ENCODE measurements around the gene WDFY4.

The WDFY4 gene

DNA sequence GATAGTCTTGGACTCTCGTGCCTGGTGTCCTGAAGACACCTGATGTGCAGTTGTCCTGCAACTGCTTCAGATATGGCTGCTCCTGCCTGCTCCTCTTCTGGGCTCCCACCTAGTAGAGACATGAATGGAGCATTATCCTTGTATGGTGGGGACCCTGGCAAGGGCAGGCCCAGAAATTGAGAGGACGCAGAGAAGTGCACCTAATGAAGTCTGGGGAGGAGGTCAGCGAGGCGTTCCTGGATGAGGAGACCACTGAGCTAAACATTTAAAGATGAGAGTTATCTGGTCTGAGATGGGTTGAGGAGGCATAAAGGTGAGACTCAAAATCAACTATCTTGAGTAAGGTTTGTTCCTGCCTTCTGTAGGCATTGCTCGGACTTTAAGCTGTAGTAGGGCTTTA is 66.3 kb downstream of the WDFY4 start:
- H3K79me2 ChIP-seq (ENCODE audit: control insufficient read depth, insufficient read depth, low read length, poor library complexity) = no peaks in the 10 kb centered on the region
- no peak overlapping the region for H3K4ac ChIP-seq (ENCODE audit: low read depth, low read length)
- no peak overlapping the region for H2BK120ac ChIP-seq (ENCODE audit: insufficient read depth, low read length, poor library complexity)
- H3K4me1 ChIP-seq (ENCODE audit: control insufficient read depth in 1 of 2, insufficient read depth in 2 of 2, low read length in 2 of 2) = no peaks in the 10 kb centered on the region
- no peak overlapping the region for H3K14ac ChIP-seq (ENCODE audit: low read length)
- no peak overlapping the region for H3K27ac ChIP-seq (ENCODE audit: low read depth, low read length)
- no peak overlapping the region for H2AFZ ChIP-seq (ENCODE audit: insufficient read depth, low read length, poor library complexity)
- no peaks in the 10 kb centered on the region for H3K36me3 ChIP-seq (ENCODE audit: control insufficient read depth in 1 of 2, insufficient read depth in 2 of 2, low read length in 2 of 2)
- H3K4me2 ChIP-seq (ENCODE audit: low read length) = no peak overlapping the region
- H4K8ac ChIP-seq (ENCODE audit: low read depth, low read length) = no peak overlapping the region
- no peak for DNase-seq
- no peak overlapping the region for H2AK5ac ChIP-seq (ENCODE audit: low read length)
- H4K12ac ChIP-seq (ENCODE audit: low read depth, low read length) = no peak overlapping the region
- H3K79me1 ChIP-seq (ENCODE audit: low read length) = no peaks in the 10 kb centered on the region
- no peak overlapping the region for H2BK12ac ChIP-seq (ENCODE audit: low read length)
- no peak overlapping the region for H4K91ac ChIP-seq (ENCODE audit: low read depth, low read length)
- H3K9me3 ChIP-seq (ENCODE audit: insufficient read depth, low read depth, low read length) = peaks cover 2% of the 10 kb centered on the region
- WGBS (ENCODE audit: extremely low coverage, insufficient coverage, insufficient read length) = no CpG with 5 or more reads among the region's 5 CpGs
- no peak overlapping the region for H3K18ac ChIP-seq (ENCODE audit: low read length)
- no peaks in the 10 kb centered on the region for H3K27me3 ChIP-seq (ENCODE audit: insufficient read depth, low read length)
- H2BK5ac ChIP-seq (ENCODE audit: low read depth, low read length, poor library complexity) = no peak overlapping the region
- H3K9ac ChIP-seq (ENCODE audit: low read length) = no peak overlapping the region
- no peak overlapping the region for H3K4me3 ChIP-seq (ENCODE audit: low read depth, low read length)
- H3K23ac ChIP-seq (ENCODE audit: low read length) = no peak overlapping the region

DNA sequence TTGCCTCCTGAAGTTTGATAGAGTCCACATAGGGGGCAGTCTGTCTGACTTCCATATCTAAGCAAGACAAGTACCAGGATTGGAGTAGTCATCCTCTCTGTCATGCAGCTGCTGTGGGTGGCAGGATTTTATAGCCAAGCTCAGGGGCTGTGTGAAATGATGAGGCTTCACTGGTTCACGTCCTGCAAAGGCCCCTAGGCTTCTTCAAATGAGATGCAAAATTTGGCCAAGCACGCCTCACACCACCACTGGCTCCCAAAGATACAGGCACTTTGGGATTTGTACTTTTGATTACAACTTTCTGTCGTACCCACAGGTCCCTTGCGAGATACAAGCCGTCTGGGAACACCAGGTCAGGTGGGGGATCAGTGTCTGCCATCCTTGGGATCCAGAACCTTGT is 67.1 kb downstream of the WDFY4 start:
- H3K4me3 ChIP-seq (ENCODE audit: low read depth, low read length) = no peak overlapping the region
- H2BK12ac ChIP-seq (ENCODE audit: low read length) = no peak overlapping the region
- no peaks in the 10 kb centered on the region for H3K4me1 ChIP-seq (ENCODE audit: control insufficient read depth in 1 of 2, insufficient read depth in 2 of 2, low read length in 2 of 2)
- no peak overlapping the region for H2BK120ac ChIP-seq (ENCODE audit: insufficient read depth, low read length, poor library complexity)
- H3K23ac ChIP-seq (ENCODE audit: low read length) = no peak overlapping the region
- H4K12ac ChIP-seq (ENCODE audit: low read depth, low read length) = no peak overlapping the region
- H4K91ac ChIP-seq (ENCODE audit: low read depth, low read length) = no peak overlapping the region
- no peak overlapping the region for H3K27ac ChIP-seq (ENCODE audit: low read depth, low read length)
- no CpG with 5 or more reads among the region's 5 CpGs for WGBS (ENCODE audit: extremely low coverage, insufficient coverage, insufficient read length)
- H3K9me3 ChIP-seq (ENCODE audit: insufficient read depth, low read depth, low read length) = peaks cover 2% of the 10 kb centered on the region
- H3K9ac ChIP-seq (ENCODE audit: low read length) = no peak overlapping the region
- H4K8ac ChIP-seq (ENCODE audit: low read depth, low read length) = no peak overlapping the region
- H3K4me2 ChIP-seq (ENCODE audit: low read length) = no peak overlapping the region
- no peak overlapping the region for H2AFZ ChIP-seq (ENCODE audit: insufficient read depth, low read length, poor library complexity)
- H3K14ac ChIP-seq (ENCODE audit: low read length) = no peak overlapping the region
- no peak overlapping the region for H2AK5ac ChIP-seq (ENCODE audit: low read length)
- no peak for DNase-seq
- H3K79me1 ChIP-seq (ENCODE audit: low read length) = no peaks in the 10 kb centered on the region
- H3K79me2 ChIP-seq (ENCODE audit: control insufficient read depth, insufficient read depth, low read length, poor library complexity) = no peaks in the 10 kb centered on the region
- no peaks in the 10 kb centered on the region for H3K36me3 ChIP-seq (ENCODE audit: control insufficient read depth in 1 of 2, insufficient read depth in 2 of 2, low read length in 2 of 2)
- no peak overlapping the region for H3K4ac ChIP-seq (ENCODE audit: low read depth, low read length)
- H2BK5ac ChIP-seq (ENCODE audit: low read depth, low read length, poor library complexity) = no peak overlapping the region
- H3K18ac ChIP-seq (ENCODE audit: low read length) = no peak overlapping the region
- no peaks in the 10 kb centered on the region for H3K27me3 ChIP-seq (ENCODE audit: insufficient read depth, low read length)

DNA sequence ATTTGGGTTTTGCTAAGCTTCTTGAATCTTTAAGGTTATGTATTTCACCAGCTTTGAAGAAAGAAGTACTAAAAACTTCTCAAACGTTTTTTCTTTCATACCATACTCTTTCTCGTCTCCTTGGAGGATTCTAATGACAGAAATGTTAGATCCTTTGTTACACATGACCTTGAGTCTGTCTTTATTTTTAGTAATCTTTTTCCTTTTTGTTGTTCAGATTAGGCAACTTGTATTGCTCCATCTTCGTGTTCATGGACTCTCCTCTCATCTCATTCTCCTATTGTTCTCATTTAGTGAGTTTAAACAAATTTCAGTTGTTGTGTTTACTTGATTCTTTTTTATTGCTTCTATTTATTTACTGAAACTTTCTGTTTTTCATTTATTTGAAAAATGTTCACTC is 73.7 kb downstream of the WDFY4 start:
- Histone ChIP-seq H3K9ac (ENCODE audit: low read length) (no peak overlapping the region), H4K8ac (ENCODE audit: low read depth, low read length) (no peak overlapping the region), H4K12ac (ENCODE audit: low read depth, low read length) (no peak overlapping the region), H3K14ac (ENCODE audit: low read length) (no peak overlapping the region), H2BK12ac (ENCODE audit: low read length) (no peak overlapping the region), H3K27ac (ENCODE audit: low read depth, low read length) (no peak overlapping the region), H3K9me3 (ENCODE audit: insufficient read depth, low read depth, low read length) (no peaks in the 10 kb centered on the region), H2AFZ (ENCODE audit: insufficient read depth, low read length, poor library complexity) (no peak overlapping the region), H3K27me3 (ENCODE audit: insufficient read depth, low read length) (no peaks in the 10 kb centered on the region), H3K36me3 (ENCODE audit: control insufficient read depth in 1 of 2, insufficient read depth in 2 of 2, low read length in 2 of 2) (no peaks in the 10 kb centered on the region), H3K4me1 (ENCODE audit: control insufficient read depth in 1 of 2, insufficient read depth in 2 of 2, low read length in 2 of 2) (no peaks in the 10 kb centered on the region), H3K18ac (ENCODE audit: low read length) (no peak overlapping the region), H3K4me3 (ENCODE audit: low read depth, low read length) (no peak overlapping the region), H2BK5ac (ENCODE audit: low read depth, low read length, poor library complexity) (no peak overlapping the region), H3K4me2 (ENCODE audit: low read length) (no peak overlapping the region), H3K79me1 (ENCODE audit: low read length) (no peaks in the 10 kb centered on the region), H3K79me2 (ENCODE audit: control insufficient read depth, insufficient read depth, low read length, poor library complexity) (no peaks in the 10 kb centered on the region), H4K91ac (ENCODE audit: low read depth, low read length) (no peak overlapping the region), H3K23ac (ENCODE audit: low read length) (no peak overlapping the region), H3K4ac (ENCODE audit: low read depth, low read length) (no peak overlapping the region), H2BK120ac (ENCODE audit: insufficient read depth, low read length, poor library complexity) (no peak overlapping the region), H2AK5ac (ENCODE audit: low read length) (no peak overlapping the region)
- no CpG with 5 or more reads among the region's 3 CpGs for WGBS (ENCODE audit: extremely low coverage, insufficient coverage, insufficient read length)
- no peak for DNase-seq

DNA sequence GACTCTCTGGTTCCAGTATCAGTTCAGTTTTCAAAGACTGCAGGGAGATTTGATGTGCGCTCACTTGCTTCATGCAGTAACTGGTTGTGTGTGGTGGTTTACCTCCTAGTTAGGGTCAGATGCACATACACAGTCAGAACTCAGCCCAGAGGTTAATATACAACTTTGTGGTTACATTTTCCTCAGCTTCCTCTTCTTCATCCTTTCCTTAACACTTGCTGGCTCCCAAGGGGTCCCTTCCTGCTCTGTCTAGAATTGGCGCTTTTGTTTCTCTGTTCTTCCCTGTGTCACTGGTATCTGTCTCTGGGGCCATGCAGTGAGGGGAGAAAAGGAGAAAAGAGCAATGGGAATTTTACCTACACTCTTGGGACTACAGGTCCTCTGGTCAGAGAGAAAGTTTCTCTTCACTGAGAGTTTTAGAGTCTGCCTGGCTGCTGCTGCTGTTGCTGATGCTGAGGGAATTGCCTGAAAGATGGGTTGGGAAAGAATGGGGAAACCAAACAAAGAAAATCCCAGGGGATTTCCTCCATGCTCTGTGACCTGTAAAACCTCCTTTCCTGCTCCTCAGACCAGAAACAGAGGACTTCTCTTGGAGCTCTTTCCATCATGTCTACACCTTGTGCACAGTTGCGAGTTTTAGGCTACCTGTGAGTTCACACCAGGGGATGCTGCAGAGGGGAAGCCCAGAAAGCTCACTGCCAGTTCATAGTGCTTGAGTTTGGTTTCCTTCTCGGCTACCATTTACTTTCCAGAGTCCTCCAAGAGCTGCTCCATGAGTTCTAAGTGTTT is 74.6 kb downstream of the WDFY4 start:
- H3K27ac ChIP-seq (ENCODE audit: low read depth, low read length) = no peak overlapping the region
- no peaks in the 10 kb centered on the region for H3K9me3 ChIP-seq (ENCODE audit: insufficient read depth, low read depth, low read length)
- H3K23ac ChIP-seq (ENCODE audit: low read length) = no peak overlapping the region
- no peak overlapping the region for H4K8ac ChIP-seq (ENCODE audit: low read depth, low read length)
- no peak overlapping the region for H3K4me2 ChIP-seq (ENCODE audit: low read length)
- H2BK5ac ChIP-seq (ENCODE audit: low read depth, low read length, poor library complexity) = no peak overlapping the region
- H3K4me3 ChIP-seq (ENCODE audit: low read depth, low read length) = no peak overlapping the region
- DNase-seq = no peak
- H2BK12ac ChIP-seq (ENCODE audit: low read length) = no peak overlapping the region
- WGBS (ENCODE audit: extremely low coverage, insufficient coverage, insufficient read length) = no CpG with 5 or more reads among the region's 4 CpGs
- no peak overlapping the region for H2BK120ac ChIP-seq (ENCODE audit: insufficient read depth, low read length, poor library complexity)
- no peaks in the 10 kb centered on the region for H3K36me3 ChIP-seq (ENCODE audit: control insufficient read depth in 1 of 2, insufficient read depth in 2 of 2, low read length in 2 of 2)
- no peak overlapping the region for H4K12ac ChIP-seq (ENCODE audit: low read depth, low read length)
- no peak overlapping the region for H3K4ac ChIP-seq (ENCODE audit: low read depth, low read length)
- no peak overlapping the region for H3K9ac ChIP-seq (ENCODE audit: low read length)
- H3K79me1 ChIP-seq (ENCODE audit: low read length) = no peaks in the 10 kb centered on the region
- no peaks in the 10 kb centered on the region for H3K27me3 ChIP-seq (ENCODE audit: insufficient read depth, low read length)
- H2AFZ ChIP-seq (ENCODE audit: insufficient read depth, low read length, poor library complexity) = no peak overlapping the region
- no peaks in the 10 kb centered on the region for H3K79me2 ChIP-seq (ENCODE audit: control insufficient read depth, insufficient read depth, low read length, poor library complexity)
- H2AK5ac ChIP-seq (ENCODE audit: low read length) = no peak overlapping the region
- no peak overlapping the region for H3K14ac ChIP-seq (ENCODE audit: low read length)
- H3K4me1 ChIP-seq (ENCODE audit: control insufficient read depth in 1 of 2, insufficient read depth in 2 of 2, low read length in 2 of 2) = no peaks in the 10 kb centered on the region
- no peak overlapping the region for H4K91ac ChIP-seq (ENCODE audit: low read depth, low read length)
- H3K18ac ChIP-seq (ENCODE audit: low read length) = no peak overlapping the region
